GM23248 (cell line): ENCODE measurements around the gene TCHP.

Source experiments
- EZH2 ChIP-seq: fragments of 200-600 bp; sonication (generic); IDR thresholded peaks from 2 replicates; pipeline ENCODE4 v1.6.1; 2018; ENCODE audit warnings: antibody characterized with exemption, mild to moderate bottlenecking; ENCODE audit not compliant: insufficient read depth, poor library complexity, severe bottlenecking
- EZH2phosphoT487 ChIP-seq: fragments of 200-600 bp; sonication (generic); IDR thresholded peaks from 2 replicates; pipeline ENCODE4 v1.6.1; 2018; ENCODE audit warnings: antibody characterized with exemption, moderate library complexity, mild to moderate bottlenecking, low read depth; ENCODE audit not compliant: insufficient read depth

- TF ChIP-seq EZH2 (no peak), EZH2phosphoT487 (no peak)
Observed at GRCh38 chr12:109881752-109882151, 18.3 kb upstream of the TCHP start.
